Sigmoid colon (tissue), 3 donors: ENCODE results near the gene GSTCD.

Experiments
- POLR2A ChIP-seq, 2 donors: fragments of 450-650 bp; IDR thresholded peaks; one replicate each; pipeline ENCODE4 v1.6.1; 2016; ENCODE audit warnings: antibody characterized with exemption in 2 of 2, mild to moderate bottlenecking in 2 of 2, moderate library complexity in 2 of 2
- TF ChIP-seq, protein P1 (sequence below), 4 experiments: fragments of 450-650 bp in 3 of 4; fragments of 200-600 bp in 1 of 4; IDR thresholded peaks; one replicate each; pipeline ENCODE4 v1.5.1; 2016 to 2019; ENCODE audit warnings: antibody characterized with exemption in 4 of 4, mild to moderate bottlenecking in 3 of 4, moderate library complexity in 2 of 4

- TF ChIP-seq, protein P1, sequence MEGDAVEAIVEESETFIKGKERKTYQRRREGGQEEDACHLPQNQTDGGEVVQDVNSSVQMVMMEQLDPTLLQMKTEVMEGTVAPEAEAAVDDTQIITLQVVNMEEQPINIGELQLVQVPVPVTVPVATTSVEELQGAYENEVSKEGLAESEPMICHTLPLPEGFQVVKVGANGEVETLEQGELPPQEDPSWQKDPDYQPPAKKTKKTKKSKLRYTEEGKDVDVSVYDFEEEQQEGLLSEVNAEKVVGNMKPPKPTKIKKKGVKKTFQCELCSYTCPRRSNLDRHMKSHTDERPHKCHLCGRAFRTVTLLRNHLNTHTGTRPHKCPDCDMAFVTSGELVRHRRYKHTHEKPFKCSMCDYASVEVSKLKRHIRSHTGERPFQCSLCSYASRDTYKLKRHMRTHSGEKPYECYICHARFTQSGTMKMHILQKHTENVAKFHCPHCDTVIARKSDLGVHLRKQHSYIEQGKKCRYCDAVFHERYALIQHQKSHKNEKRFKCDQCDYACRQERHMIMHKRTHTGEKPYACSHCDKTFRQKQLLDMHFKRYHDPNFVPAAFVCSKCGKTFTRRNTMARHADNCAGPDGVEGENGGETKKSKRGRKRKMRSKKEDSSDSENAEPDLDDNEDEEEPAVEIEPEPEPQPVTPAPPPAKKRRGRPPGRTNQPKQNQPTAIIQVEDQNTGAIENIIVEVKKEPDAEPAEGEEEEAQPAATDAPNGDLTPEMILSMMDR (IDR thresholded peaks at IDR 0.05), result no peak
- no peak for TF ChIP-seq POLR2A (IDR thresholded peaks at IDR 0.05)
Observed at GRCh38 chr4:105837037-105837436, 128.5 kb downstream of the GSTCD start.
